Panc1 (cell line): ENCODE measurements around the gene ZNF117.
"Not testable (repeated sequence)": the region's sequence is repeated elsewhere in the genome, so short reads cannot be mapped to it uniquely, and the experiment has no call there.

Experiments used
- CTCF ChIP-seq: fragments of 450-650 bp; IDR thresholded peaks from 2 replicates; pipeline ENCODE4 v1.5.1; 2017; ENCODE audit warnings: mild to moderate bottlenecking
- SIN3A ChIP-seq: IDR thresholded peaks from 2 replicates; pipeline ENCODE4 v1.6.1; 2012; ENCODE audit warnings: low read depth, mild to moderate bottlenecking, low read length, moderate library complexity, borderline replicate concordance; ENCODE audit not compliant: insufficient read depth

DNA sequence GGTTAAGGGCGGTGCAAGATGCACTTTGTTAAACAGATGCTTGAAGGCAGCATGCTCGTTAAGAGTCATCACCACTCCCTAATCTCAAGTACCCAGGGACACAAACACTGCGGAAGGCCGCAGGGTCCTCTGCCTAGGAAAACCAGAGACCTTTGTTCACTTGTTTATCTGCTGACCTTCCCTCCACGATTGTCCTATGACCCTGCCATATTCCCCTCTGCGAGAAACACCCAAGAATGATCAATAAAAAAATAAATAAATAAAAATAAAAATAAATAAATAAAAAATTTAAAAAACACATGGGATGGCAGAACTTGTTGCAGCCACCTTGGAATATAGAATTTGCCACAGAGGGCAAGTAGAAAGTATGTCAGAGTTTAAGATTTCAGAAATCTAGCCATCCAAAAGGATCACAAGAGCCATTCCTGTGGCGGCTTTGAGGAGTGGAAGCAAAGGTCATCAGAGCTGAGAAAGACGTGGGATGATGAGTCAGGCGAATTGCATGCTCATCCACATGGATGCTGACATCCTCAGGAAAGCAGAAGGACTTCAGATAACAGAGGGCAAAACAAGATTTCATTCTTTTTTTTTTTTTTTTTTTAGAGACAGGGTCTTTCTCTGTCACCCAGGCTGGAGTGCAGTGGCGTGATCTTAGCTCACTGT is 43.4 kb upstream of the ZNF117 start:
- TF ChIP-seq CTCF, SIN3A: not testable (repeated sequence)
